Transverse colon (tissue), 4 donors: ENCODE measurements around the gene TMEM263. TPM values are rescaled to one million over a fixed set of nuclear protein-coding genes. Genes with fewer than 3 reads are reported as not detected.

Experiments
- DNase-seq: peaks from one replicate; pipeline ENCODE4 v3.0.0-alpha.2; 2019
- H3K27ac ChIP-seq, 4 donors: fragments of 200-600 bp; sonication (generic); 2 replicates each; pipeline ENCODE4 v1.5.1; 2016 to 2018; ENCODE audit warnings: inconsistent platforms in 4 of 4
- H3K27me3 ChIP-seq: fragments of 200-600 bp; sonication (generic); 2 replicates; pipeline ENCODE4 v1.5.1; 2017; ENCODE audit warnings: inconsistent platforms
- H3K36me3 ChIP-seq, 4 donors: fragments of 200-600 bp; sonication (generic); 2 replicates each; pipeline ENCODE4 v1.5.1; 2017 to 2019; ENCODE audit warnings: inconsistent platforms in 4 of 4
- H3K4me1 ChIP-seq, 4 donors: fragments of 200-600 bp; sonication (generic); 2 replicates each; pipeline ENCODE4 v1.5.1; 2017 to 2020; ENCODE audit warnings: inconsistent platforms in 4 of 4
- H3K4me3 ChIP-seq, 4 donors: fragments of 200-600 bp; sonication (generic); 1 replicate in 1 of 4; 2 replicates in 3 of 4; pipeline versions ENCODE4 v1.5.1 to v1.6.1; 2017 to 2019; ENCODE audit warnings: inconsistent platforms in 4 of 4
- H3K9me3 ChIP-seq, 2 donors: fragments of 200-600 bp; sonication (generic); 2 replicates each; pipeline ENCODE4 v1.5.1; 2017 to 2019; ENCODE audit warnings: inconsistent platforms in 2 of 2
- CTCF ChIP-seq, 5 experiments: fragments of 200-600 bp in 3 of 5; fragments of 450-650 bp in 2 of 5; sonication (generic) in 3 of 5; IDR thresholded peaks; 1 replicate in 2 of 5; 2 replicates in 3 of 5; pipeline ENCODE4 v1.5.1; 2016 to 2017; ENCODE audit warnings: antibody characterized with exemption in 5 of 5, inconsistent platforms in 3 of 5, mild to moderate bottlenecking in 2 of 5, moderate library complexity in 1 of 5
- EP300 ChIP-seq: sonication (generic); formaldehyde crosslinking; IDR thresholded peaks from one replicate; pipeline ENCODE4 v1.6.1; 2017; ENCODE audit warnings: antibody characterized with exemption, low read depth
- POLR2A ChIP-seq: fragments of 450-650 bp; IDR thresholded peaks from one replicate; pipeline ENCODE4 v1.6.1; 2016; ENCODE audit warnings: antibody characterized with exemption, mild to moderate bottlenecking, moderate library complexity
- POLR2AphosphoS5 ChIP-seq, 3 donors: sonication (generic); formaldehyde crosslinking; IDR thresholded peaks; one replicate each; pipeline ENCODE4 v1.6.1; 2016; ENCODE audit warnings: antibody characterized with exemption in 3 of 3
- WGBS, 2 donors: methylation state at CpG; one replicate each; pipeline ENCODE4 v1.1.5; 2018; ENCODE audit warnings: low coverage in 1 of 2; 5-methylcytosine and 5-hydroxymethylcytosine counted together
- in situ Hi-C, 4 donors: fragments of 200-750 bp; cut with MboI; loops; one replicate each; pipeline versions ENCODE4 v1.15.0 to v1.15.1; 2017; ENCODE audit warnings: low sequenced_read_pairs in 3 of 4, low pct_ligation_motif_present in 1 of 4, low pct_unique_long_range_greater_than_20kb in 1 of 4
- intact Hi-C: fragments of 100-400 bp; cut with DNase I; formaldehyde crosslinking; loops from one replicate; pipeline ENCODE4 v1.15.1; 2023; ENCODE audit warnings: low total_unique reads
- total RNA-seq, 4 donors: library from RNA; depleted of rRNA; stranded (reverse); fragments of >200 nt; gene quantifications; one replicate each; pipeline ENCODE4 v1.1.0, GENCODE V29; 2016

Gene TMEM263
- total RNA-seq, 4 donors from 2014 or later: 13.5 to 34.6 (median 18.7) TPM

- TF ChIP-seq POLR2A: no peak
- TF ChIP-seq POLR2AphosphoS5 (IDR thresholded peaks at IDR 0.05): no peak
- no peak for TF ChIP-seq EP300
- TF ChIP-seq CTCF (IDR thresholded peaks at IDR 0.05): no peak
- no peaks in the 10 kb centered on the region for H3K27me3 ChIP-seq
- WGBS, 2 donors: 83 to 90% methylated on average over 1 of the region's 1 CpG
- H3K27ac ChIP-seq: no peak overlapping the region
- H3K9me3 ChIP-seq: no peaks in the 10 kb centered on the region
- no peak overlapping the region for H3K4me3 ChIP-seq
- H3K4me1 ChIP-seq: no peaks in the 10 kb centered on the region
- no peak for DNase-seq
- H3K36me3 ChIP-seq: no peaks in the 10 kb centered on the region
- in situ Hi-C loops: no loop called here
- intact Hi-C loops: no loop called here
These were observed 57.2 kb downstream of the TMEM263 start for GRCh38 chr12:107012736-107013425.

GRCh38 chr12:107014055-107014454, 58.3 kb downstream of the TMEM263 start:
- Histone ChIP-seq H3K9me3 (no peaks in the 10 kb centered on the region), H3K4me1 (no peaks in the 10 kb centered on the region), H3K27me3 (no peaks in the 10 kb centered on the region), H3K27ac (no peak overlapping the region), H3K36me3 (no peaks in the 10 kb centered on the region), H3K4me3 (no peak overlapping the region)
- in situ Hi-C loops (no loop called here), intact Hi-C loops (no loop called here)
- whole genome bisulfite sequencing, 2 donors: 38% methylated on average over 3 of the region's 3 CpGs; no CpG with 5 or more reads in 1 of the 2 donors
- DNase-seq: peak; percentile 34
- no peak for TF ChIP-seq POLR2AphosphoS5 (IDR thresholded peaks at IDR 0.05)
- TF ChIP-seq CTCF (IDR thresholded peaks at IDR 0.05): peak; percentile 20 to 67 (median 46)
- TF ChIP-seq POLR2A: no peak

- H3K4me3 ChIP-seq: no peak overlapping the region
- intact Hi-C loops: no loop called here
These were observed 61.3 kb downstream of the TMEM263 start for GRCh38 chr12:107017042-107017441.

GRCh38 chr12:107019546-107019945, 63.8 kb downstream of the TMEM263 start:
- intact Hi-C loops (no loop called here), in situ Hi-C loops (no loop called here)
- TF ChIP-seq EP300: no peak
- no peak for TF ChIP-seq POLR2AphosphoS5 (IDR thresholded peaks at IDR 0.05)
- no peak for TF ChIP-seq CTCF (IDR thresholded peaks at IDR 0.05)
- TF ChIP-seq POLR2A: no peak
- H3K27ac ChIP-seq: no peak overlapping the region
- no peak overlapping the region for H3K4me3 ChIP-seq
- DNase-seq: no peak
- no peaks in the 10 kb centered on the region for H3K9me3 ChIP-seq
- H3K36me3 ChIP-seq: no peaks in the 10 kb centered on the region
- no peaks in the 10 kb centered on the region for H3K27me3 ChIP-seq
- H3K4me1 ChIP-seq: no peaks in the 10 kb centered on the region
- WGBS, 2 donors: 98 to 100% methylated on average over 2 of the region's 2 CpGs

More at GRCh38 chr12:107017042-107017441, 61.3 kb downstream of the TMEM263 start:
- no peak overlapping the region for H3K27ac ChIP-seq
- no peaks in the 10 kb centered on the region for H3K36me3 ChIP-seq
- in situ Hi-C loops: no loop called here
- no peaks in the 10 kb centered on the region for H3K4me1 ChIP-seq
- no peaks in the 10 kb centered on the region for H3K9me3 ChIP-seq
- TF ChIP-seq POLR2A (no peak), CTCF (IDR thresholded peaks at IDR 0.05) (no peak), POLR2AphosphoS5 (IDR thresholded peaks at IDR 0.05) (no peak), EP300 (no peak)
- WGBS, 2 donors: 87 to 92% methylated on average over 4 of the region's 4 CpGs
- no peak for DNase-seq
- H3K27me3 ChIP-seq: no peaks in the 10 kb centered on the region

Other genes with a start within 250 kb of the TMEM263 start
- gene RIC8B, start 181.2 kb upstream of the TMEM263 start, total RNA-seq: 10 to 100 TPM; 10.5 to 19.5 (median 16.6) TPM
- gene MTERF2, start 31.2 kb downstream of the TMEM263 start, total RNA-seq: 10 to 100 TPM in 1 of 4 donors, 1 to 10 TPM in 3; 3.0 to 14.8 (median 8.7) TPM
- gene CRY1, start 137.6 kb downstream of the TMEM263 start, total RNA-seq: 10 to 100 TPM; 10.1 to 71.8 (median 21.0) TPM